AG08396 (cell line): Measurements from ENCODE around the gene DHRSX.
"Not testable (repeated sequence)": the region's sequence is repeated elsewhere in the genome, so short reads cannot be mapped to it uniquely, and the experiment has no call there.

Source experiments
- DNase-seq: peaks from one replicate; pipeline ENCODE4 v3.0.0; 2012; ENCODE audit warnings: low spot score, mixed read lengths

Gene DHRSX

DNA sequence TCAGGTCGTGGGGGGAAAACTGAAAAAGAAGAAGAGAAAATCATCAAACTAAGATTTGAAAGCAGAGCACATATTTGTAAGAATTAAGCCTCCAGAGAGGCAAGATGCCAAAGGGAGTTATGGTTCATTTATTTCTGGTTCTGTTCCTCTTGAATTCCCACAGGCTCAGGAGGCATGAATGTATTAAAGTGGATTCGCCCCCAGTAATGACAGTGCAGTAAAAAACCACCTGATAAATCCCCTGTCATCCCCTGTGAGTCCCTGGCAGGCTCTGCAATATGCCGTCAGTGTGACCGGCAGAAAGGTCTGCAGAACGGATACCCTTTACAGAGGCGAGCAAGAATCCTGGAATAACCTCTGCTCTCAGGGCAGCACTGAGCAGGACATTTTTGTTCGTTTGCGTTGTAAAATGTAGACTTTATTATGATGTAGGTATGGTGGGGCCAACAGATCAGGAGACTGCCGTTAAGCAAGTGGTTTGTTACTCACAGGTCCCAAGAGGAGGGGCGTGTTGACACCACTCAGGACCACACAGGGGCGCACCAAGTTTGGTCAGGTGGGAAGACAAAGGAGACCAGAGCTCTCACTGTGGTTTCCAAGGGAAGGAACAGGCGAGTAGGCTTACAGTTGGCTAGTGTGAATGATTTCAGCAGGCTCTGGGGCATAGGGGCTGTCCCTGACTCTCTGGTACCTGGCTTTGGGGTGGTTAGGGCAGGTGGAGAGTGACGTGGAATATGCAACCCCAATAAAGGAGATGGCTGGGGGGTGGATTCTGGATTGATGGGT, 75.3 kb downstream of the DHRSX start:
- DNase-seq = no peak

DNA sequence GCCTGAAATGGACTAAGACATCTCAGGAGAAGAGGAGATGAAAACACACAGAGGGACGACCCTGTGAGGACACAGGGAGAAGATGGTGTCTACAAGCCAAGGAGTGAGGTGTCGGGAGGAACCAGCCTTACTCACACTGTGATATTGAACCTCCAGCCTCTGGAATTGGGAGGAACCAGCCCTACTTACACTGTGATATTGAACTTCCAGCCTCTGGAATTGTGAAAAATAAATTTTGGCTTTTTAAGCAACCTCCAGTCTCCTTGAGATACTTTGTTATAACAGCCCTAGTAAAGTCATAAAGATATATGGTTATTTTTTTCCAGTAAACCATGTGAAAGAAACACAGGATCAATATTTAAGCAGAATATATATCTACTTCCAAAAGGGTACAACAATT, 76.5 kb downstream of the DHRSX start:
- no peak for DNase-seq

- no peak for DNase-seq
Observed at GRCh38 chrX:2423899-2424298, 76.9 kb downstream of the DHRSX start.

- no peak for DNase-seq
Observed at GRCh38 chrX:2423282-2423681, 77.5 kb downstream of the DHRSX start.

- DNase-seq = not testable (repeated sequence)
Observed at GRCh38 chrX:2419418-2419817, 81.4 kb downstream of the DHRSX start.

GRCh38 chrX:2418000-2418399, 82.8 kb downstream of the DHRSX start:
- no peak for DNase-seq

GRCh38 chrX:2416851-2417604, 83.7 kb downstream of the DHRSX start:
- no peak for DNase-seq

DNA sequence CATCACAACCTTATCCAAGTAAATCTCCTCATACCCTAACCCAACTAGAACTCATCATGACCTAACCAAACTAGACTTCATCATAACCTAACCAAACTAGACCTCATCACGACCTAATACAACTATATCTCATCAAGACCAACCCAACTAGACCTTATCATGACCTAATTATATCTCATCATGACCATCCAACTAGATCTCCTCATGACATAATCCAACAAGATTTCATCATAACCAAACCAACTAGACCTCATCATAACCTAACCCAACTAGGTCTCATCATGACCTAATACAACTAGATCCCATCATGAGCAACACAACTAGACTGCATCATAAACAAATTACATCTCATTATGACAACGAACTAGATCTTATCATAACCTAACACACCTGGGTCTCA, 86.4 kb downstream of the DHRSX start:
- DNase-seq = no peak

- DNase-seq = no peak
Observed at GRCh38 chrX:2413969-2414368, 86.8 kb downstream of the DHRSX start.

DNA sequence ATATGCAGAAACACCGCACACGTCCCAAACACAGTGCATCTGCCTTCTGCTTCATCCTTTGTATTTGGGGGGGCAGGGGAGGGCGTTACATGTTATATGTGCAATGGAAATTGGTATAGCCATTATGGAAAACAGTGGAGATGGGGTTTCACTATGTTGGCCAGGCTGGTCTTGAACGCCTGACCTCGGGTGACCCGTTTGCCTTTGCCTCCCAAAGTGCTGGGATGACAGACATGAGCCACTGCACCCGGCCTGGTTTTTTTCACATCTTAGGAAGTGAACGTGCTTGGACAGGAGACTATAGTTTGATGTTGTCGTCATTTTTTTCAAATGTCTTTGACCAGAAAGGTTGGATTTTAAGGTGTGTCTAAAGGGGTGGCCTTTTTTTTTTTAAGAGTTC, 88.6 kb downstream of the DHRSX start:
- no peak for DNase-seq

- no peak for DNase-seq
Observed at GRCh38 chrX:2410279-2411020, 90.3 kb downstream of the DHRSX start.

GRCh38 chrX:2409796-2410195, 91.0 kb downstream of the DHRSX start:
- DNase-seq = no peak

GRCh38 chrX:2408856-2409255, 91.9 kb downstream of the DHRSX start:
- DNase-seq = no peak

DNA sequence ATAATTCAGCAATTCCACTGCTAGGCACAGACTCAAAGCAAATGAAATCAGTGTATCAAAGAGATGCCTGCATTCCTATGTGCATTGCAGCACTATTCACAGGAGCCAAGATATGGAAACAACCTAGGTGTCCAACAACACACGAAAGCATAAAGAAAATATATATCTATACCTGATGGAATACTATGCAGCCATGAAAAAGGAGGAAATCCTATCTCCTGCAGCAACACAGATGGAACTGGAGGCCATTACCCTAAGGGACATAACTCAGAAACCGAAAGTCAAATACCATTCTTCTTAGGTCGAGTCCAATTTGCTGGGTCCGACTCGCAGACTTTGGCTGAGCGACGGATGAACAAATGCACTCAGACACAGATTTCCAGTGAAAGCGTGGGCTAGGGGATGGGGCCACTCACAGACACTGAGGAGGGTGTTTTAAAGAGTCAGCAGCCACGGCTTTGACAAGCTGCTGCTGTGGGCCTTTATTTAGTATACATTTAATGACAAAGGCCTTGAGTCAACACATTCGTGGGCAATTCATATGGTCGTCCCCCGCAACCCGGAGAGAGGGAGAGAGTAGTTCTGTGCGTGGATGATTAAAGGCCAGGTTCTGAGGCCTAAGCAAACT, 93.8 kb downstream of the DHRSX start:
- DNase-seq = no peak

DNA sequence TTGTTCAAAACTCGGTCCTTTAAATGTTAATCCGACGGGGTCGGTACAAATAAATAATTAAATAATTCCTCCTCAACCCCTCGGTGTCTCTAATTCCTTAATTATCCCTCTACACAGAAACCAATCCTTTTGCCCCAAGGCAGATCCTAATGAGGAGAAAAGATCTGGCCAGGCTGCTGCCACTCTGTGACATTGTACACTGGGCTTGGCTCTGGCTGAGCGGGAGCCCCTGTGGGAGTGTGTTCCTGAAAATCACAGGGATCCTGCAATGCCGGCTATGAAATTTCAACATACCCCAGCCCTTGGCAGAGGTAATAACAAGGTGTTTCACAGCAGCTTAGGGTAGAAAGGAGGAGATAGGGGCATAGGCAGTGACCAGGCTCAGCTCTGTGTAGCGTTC, 96.0 kb downstream of the DHRSX start:
- DNase-seq = no peak

DNA sequence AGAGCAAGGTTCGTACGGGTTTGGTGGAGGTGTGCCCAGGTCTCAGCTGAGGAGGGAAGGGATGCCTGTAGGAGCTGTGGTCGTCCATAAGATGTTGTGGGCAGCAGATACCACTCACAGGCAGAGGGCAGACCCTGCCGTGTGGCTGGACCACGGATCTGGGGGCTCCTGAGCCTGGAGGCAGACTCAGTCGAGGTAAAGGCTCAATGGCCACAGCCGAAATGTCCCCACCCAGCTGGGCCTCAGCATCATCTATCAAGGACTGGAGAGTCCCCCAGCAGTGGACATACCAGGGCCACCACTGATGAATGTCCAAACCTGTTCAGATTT, 98.5 kb downstream of the DHRSX start:
- no peak for DNase-seq

DNA sequence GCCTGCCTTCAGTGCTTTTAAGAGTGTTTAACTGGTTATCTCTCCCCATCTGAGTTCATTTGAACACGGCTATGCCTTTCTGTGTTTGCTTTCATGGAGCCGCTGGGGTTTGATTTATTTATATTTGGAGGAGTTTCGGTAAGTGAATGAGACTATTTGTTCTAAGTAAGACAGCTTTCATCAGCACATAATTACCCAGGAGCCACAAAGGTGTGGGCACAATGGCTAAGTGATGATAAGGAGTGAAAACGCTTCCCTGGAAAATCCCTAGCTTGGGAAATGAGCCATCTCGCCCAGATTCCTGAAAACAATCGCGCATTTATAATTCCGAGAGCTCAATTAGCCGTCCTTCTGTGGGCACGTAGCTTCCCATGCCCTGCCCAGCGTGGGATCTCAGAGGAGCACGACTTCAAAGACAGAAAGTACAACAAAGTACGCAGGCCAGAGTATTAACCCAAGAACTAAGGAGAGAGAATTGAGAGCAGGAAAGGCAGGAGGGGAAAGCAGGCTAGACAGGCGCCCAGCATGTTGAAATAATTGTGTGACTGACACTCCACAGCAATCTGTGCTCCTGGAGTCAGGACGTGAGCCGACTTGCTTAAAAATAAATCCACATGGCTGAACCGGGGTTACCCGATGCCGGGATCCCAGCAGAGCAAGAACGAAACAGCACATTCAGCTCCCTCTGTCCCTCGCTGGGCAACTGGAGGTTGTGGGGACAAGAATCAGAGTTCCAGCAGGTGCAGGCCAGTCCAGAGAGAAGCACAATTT, 99.0 kb downstream of the DHRSX start:
- no peak for DNase-seq

GRCh38 chrX:2401201-2401589, 99.6 kb downstream of the DHRSX start:
- DNase-seq = no peak

DNA sequence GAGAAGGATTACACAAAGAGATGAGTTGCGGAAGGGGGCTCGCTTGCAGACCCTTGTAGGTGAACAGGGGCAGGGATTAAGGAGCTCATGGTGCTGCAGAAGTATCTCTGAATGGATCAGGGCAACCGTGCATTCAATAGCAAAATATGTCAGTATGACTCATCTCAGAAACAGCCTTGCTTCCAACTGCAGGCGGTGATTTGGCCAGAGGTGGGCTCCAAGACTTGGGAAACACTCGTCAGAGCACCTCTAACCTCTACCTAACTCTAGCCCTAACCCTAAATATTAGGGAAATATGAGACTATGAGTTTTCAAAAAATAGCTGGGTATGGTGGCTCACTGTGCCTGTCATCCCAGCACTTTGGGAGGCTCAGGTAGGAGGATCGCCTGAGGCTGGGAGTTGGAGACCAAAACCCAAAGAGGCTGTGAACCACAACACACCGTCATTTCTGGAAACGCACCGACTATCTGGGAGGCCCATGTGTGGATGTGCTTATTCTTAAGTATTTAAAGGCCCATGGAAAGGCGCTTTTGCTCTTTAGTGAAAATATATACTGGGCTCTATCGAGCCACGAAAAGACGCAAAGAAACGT, 102.6 kb downstream of the DHRSX start:
- DNase-seq = peak; percentile 56

DNA sequence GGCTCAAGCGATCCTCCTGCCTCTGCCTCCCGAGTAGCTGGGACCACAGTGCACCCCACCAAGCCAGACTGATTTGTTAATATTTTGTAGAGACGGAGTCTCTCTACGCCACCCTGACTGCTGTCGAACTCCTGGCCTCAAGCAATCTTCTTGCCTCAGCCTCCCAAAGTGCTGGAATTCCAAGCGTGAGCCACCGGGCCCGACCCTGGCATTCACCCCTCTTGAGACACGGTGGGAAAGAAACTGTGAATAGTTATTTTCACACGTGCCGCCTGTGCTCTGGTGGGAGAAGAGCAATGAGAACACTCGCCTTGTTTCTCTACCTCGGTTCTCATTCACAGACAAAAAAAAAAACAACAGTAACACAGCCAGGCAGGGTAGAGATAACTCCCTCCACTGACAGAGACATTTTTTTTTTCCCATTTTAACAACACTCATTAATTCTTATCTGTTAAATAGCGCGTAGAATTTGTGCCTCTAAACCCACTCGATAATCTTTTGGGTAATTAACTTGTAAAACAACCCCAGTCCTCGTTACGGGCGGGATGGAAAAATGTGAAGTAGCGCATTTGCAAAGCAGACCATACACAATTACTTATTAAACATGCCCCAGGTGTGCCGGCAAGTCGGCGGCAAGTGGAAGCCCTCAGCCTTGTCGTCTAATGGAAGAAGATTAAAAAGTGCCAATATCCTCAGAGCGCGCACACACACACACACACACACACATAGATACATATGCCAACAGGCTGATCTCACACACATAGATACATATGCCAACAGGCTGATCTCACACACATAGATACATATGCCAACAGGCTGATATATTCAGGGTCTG, 103.3 kb downstream of the DHRSX start:
- no peak for DNase-seq
